HFFc6 (cell line): ENCODE measurements around the gene TSN. TPM values are rescaled to one million over a fixed set of nuclear protein-coding genes. Genes with fewer than 3 reads are reported as not detected.
"Not testable (repeated sequence)": the region's sequence is repeated elsewhere in the genome, so short reads cannot be mapped to it uniquely, and the experiment has no call there.

Source experiments
- DNase-seq: peaks from one replicate; pipeline ENCODE4 v3.0.0-alpha.2; 2018
- H3K27ac Mint-ChIP-seq: 2 replicates; pipeline ENCODE4 v1.8.0; 2020; ENCODE audit warnings: mild to moderate bottlenecking, mixed read lengths
- H3K27me3 Mint-ChIP-seq: 2 replicates; pipeline ENCODE4 v1.8.0; 2021; ENCODE audit warnings: mild to moderate bottlenecking, moderate library complexity, mixed read lengths; ENCODE audit not compliant: insufficient read depth
- H3K36me3 Mint-ChIP-seq: 2 replicates; pipeline ENCODE4 v1.8.0; 2021; ENCODE audit warnings: low read depth, mixed read lengths
- H3K4me1 Mint-ChIP-seq: 2 replicates; pipeline ENCODE4 v1.8.0; 2020; ENCODE audit warnings: low read depth, mixed read lengths
- H3K4me3 Mint-ChIP-seq: 2 replicates; pipeline ENCODE4 v1.8.0; 2020; ENCODE audit warnings: mild to moderate bottlenecking, moderate library complexity, mixed read lengths
- H3K9me3 Mint-ChIP-seq: 2 replicates; pipeline ENCODE4 v1.8.0; 2020; ENCODE audit warnings: mild to moderate bottlenecking, mixed read lengths
- total RNA-seq, 6 experiments: library from RNA; stranded (reverse); fragmentation: NEBNext Ultra II Directional; extraction: Animal tissue kit (Norgen Biotek cat#: 25700); gene quantifications; 2 replicates in 1 of 6; 3 replicates in 5 of 6; pipeline ENCODE4 v1.2.3, GENCODE V29; 2021
- TF ChIP-seq, protein P1 (sequence below): fragments of 200-600 bp; sonication (generic); IDR thresholded peaks from 2 replicates; pipeline ENCODE4 v1.5.0; 2021; ENCODE audit warnings: antibody characterized with exemption, mild to moderate bottlenecking

Gene TSN
- total RNA-seq, 6 experiments from 2014 or later: 74.8 to 91.2 (median 83.2) TPM

DNA sequence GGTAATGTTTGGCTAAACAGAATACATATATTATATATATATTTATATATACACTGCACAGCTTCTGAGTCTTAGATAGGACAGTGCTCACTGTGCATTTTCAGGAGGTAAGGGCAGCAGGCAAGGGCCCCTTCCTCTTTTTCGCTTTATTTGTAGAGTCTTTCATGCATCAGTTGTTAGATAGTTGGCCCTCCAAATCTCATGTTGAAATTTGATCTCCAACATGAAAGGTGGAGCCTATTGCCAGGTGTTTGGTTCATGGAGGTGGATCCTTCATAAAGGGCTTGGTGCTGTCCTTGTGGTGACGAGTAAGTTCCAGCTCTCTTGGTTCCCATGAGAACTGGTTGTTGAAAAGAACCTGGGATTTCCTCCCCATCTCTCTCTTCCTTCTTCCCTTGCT, 48.1 kb downstream of the TSN start:
- Mint-ChIP-seq H3K36me3 (peaks cover 7% of the 10 kb centered on the region), H3K4me3 (no peak overlapping the region), H3K27me3 (peaks cover 40% of the 10 kb centered on the region), H3K9me3 (peaks cover 8% of the 10 kb centered on the region), H3K4me1 (peaks cover 7% of the 10 kb centered on the region; the same call in 1 of the 2 replicates), H3K27ac (no peak overlapping the region)
- TF ChIP-seq, protein P1, sequence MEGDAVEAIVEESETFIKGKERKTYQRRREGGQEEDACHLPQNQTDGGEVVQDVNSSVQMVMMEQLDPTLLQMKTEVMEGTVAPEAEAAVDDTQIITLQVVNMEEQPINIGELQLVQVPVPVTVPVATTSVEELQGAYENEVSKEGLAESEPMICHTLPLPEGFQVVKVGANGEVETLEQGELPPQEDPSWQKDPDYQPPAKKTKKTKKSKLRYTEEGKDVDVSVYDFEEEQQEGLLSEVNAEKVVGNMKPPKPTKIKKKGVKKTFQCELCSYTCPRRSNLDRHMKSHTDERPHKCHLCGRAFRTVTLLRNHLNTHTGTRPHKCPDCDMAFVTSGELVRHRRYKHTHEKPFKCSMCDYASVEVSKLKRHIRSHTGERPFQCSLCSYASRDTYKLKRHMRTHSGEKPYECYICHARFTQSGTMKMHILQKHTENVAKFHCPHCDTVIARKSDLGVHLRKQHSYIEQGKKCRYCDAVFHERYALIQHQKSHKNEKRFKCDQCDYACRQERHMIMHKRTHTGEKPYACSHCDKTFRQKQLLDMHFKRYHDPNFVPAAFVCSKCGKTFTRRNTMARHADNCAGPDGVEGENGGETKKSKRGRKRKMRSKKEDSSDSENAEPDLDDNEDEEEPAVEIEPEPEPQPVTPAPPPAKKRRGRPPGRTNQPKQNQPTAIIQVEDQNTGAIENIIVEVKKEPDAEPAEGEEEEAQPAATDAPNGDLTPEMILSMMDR: no peak
- no peak for DNase-seq

DNA sequence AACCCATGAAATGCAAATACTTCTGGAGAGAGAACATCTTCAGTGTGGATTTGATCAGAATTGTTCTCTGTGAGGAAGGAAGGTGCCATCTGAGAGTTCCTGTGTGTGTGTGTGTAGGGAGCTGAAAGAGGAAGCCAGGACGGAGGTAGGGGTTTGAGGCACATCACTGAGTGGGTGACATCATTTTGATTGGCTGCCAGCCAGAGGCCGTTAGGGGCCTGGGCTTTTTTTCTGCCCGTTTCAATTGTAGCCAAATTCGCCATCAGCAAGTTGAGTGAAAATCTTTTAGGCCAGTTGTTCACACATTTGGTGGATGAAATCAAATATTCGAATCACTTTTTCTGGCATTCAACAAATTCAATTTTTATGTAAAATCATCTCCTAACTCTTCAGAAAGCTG, 48.9 kb downstream of the TSN start:
- TF ChIP-seq, protein P1: no peak
- H3K27me3 Mint-ChIP-seq: peaks cover 40% of the 10 kb centered on the region
- H3K27ac Mint-ChIP-seq: no peak overlapping the region
- H3K4me3 Mint-ChIP-seq: no peak overlapping the region
- H3K4me1 Mint-ChIP-seq: peaks cover 7% of the 10 kb centered on the region; the same call in 1 of the 2 replicates
- H3K9me3 Mint-ChIP-seq: peaks cover 8% of the 10 kb centered on the region
- peaks cover 7% of the 10 kb centered on the region for H3K36me3 Mint-ChIP-seq
- no peak for DNase-seq

DNA sequence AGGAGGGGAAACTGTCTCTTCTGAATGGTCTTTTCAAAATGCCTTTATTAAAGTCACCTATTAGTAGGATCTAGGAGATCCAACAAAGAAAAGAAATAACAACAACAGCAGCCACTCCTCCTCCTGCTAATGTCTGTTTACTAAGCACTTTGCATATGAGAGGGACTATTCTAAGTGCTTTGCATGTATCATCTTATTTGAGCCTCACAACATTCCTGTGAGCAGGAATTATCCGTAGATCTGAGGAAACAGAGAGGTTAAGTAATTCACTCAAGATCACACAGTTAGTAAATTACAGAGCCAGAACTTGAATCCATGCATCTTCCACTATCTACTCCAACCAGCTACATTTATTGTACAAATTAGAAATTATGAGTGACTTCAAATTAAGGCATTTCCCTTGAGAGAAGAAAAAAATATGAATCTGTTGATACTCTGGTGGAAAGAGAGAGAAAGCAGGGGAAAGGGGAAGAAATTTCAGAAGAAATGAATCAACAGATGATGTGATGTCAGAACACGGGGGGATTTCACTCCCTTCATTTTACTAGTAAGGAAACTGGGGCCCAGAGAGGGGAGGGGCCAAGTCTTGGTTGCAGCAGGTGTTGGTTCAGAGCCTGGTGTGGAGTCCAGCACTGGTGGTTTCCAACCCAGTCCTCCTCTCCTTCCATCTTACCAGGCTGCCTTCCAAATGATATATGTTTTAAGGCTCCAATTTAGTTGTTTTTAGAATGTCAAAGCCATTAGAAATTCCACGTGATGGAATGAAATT, 49.7 kb downstream of the TSN start:
- no peak for DNase-seq
- peaks cover 7% of the 10 kb centered on the region; the same call in 1 of the 2 replicates for H3K4me1 Mint-ChIP-seq
- no peak overlapping the region for H3K4me3 Mint-ChIP-seq
- peaks cover 8% of the 10 kb centered on the region for H3K9me3 Mint-ChIP-seq
- no peak overlapping the region for H3K27ac Mint-ChIP-seq
- H3K27me3 Mint-ChIP-seq: peaks cover 40% of the 10 kb centered on the region
- TF ChIP-seq, protein P1: no peak
- peaks cover 7% of the 10 kb centered on the region for H3K36me3 Mint-ChIP-seq

DNA sequence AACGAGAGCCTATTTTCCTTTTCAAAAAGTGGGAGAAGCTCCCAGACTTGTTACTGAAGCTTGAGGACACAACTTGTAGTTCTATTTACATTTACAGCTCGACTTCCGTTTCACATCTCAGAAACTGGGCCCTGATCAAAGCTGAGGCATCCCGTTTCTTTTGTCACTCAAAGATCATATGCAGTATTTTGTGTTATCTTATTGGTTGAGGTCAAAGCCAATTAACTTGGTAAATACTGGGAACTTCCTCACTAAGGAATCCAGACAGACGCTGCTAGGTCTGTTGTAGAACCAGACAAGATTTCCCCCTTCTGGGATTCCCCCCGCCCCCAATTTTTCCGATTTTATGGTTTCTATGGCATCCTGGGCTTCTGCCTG, 50.3 kb downstream of the TSN start:
- Mint-ChIP-seq H3K27ac (no peak overlapping the region), H3K27me3 (peaks cover 37% of the 10 kb centered on the region), H3K9me3 (peaks cover 8% of the 10 kb centered on the region), H3K4me3 (no peak overlapping the region), H3K36me3 (peaks cover 7% of the 10 kb centered on the region), H3K4me1 (peaks cover 7% of the 10 kb centered on the region; the same call in 1 of the 2 replicates)
- TF ChIP-seq, protein P1: no peak
- DNase-seq: no peak

DNA sequence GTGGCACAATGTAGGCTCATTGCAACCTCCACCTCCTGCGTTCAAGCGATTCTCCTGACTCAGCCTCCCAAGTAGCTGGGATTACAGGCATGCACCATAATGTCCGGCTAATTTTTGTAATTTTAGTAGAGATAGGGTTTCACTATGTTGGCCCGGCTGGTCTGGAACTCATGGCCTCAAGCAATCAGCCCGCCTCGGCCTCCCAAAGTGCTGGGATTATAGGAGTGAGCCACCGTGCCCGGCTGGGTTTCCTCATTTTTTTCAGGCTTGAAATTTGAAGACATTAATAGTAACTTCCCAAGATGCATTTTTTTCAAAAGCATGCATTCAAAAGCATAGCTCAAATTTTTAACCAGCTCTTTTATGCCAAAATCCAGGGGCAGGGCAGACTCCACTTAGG, 52.3 kb downstream of the TSN start:
- H3K27ac Mint-ChIP-seq, H3K9me3 Mint-ChIP-seq: not testable (repeated sequence)
- peaks cover 12% of the 10 kb centered on the region; the same call in 1 of the 2 replicates for H3K4me1 Mint-ChIP-seq

DNA sequence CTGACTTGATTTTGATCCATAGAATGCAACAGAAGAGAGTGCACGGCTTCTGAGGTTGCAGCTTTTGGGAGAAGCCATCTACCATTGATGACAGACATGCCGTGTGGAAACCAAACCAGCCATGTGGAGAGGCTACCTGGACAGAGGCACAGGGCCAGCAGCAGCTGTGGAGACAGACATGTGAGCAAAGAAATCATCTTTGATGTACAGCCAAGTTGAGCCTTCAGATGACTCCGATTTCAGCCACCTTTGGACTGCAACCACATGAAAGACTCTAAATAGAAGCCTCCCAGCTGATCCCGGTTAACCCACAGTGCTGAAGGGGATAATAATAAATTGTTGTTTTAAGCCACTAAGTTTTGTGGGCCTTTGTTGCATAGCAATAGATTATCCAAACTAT, 54.2 kb downstream of the TSN start:
- TF ChIP-seq, protein P1: no peak
- Mint-ChIP-seq H3K9me3 (no peaks in the 10 kb centered on the region), H3K27ac (no peak overlapping the region), H3K4me3 (no peak overlapping the region), H3K36me3 (no peaks in the 10 kb centered on the region), H3K4me1 (peaks cover 10% of the 10 kb centered on the region; the same call in 1 of the 2 replicates), H3K27me3 (peaks cover 24% of the 10 kb centered on the region)
- no peak for DNase-seq

More for the DNA sequence above, 52.3 kb downstream of the TSN start:
- peaks cover 25% of the 10 kb centered on the region for H3K27me3 Mint-ChIP-seq
- not testable (repeated sequence) for DNase-seq, H3K36me3 Mint-ChIP-seq, H3K4me3 Mint-ChIP-seq
